Caco-2 (cell line): Measurements from ENCODE around the gene AP3S1. TPM values are rescaled to one million over a fixed set of nuclear protein-coding genes. Genes with fewer than 3 reads are reported as not detected.

Source experiments
- BruUV-seq: library from RNA; stranded (reverse); fragments of 400-500 nt; replicated peaks from 2 replicates; lab custom pipeline; 2021; lab: Mats Ljungman, UMichigan
- CTCF ChIA-PET: fragments of 300-600 bp; sonication (Branson Sonifier 250); formaldehyde crosslinking; loops from one replicate; lab custom pipeline; 2022; ENCODE audit warnings: antibody characterized with exemption; lab: Charles Lee
- POLR2A ChIA-PET: fragments of 300-600 bp; sonication (Branson Sonifier 250); formaldehyde crosslinking; loops from one replicate; lab custom pipeline; 2022; ENCODE audit warnings: antibody characterized with exemption; lab: Charles Lee
- DNase-seq, 2 experiments: peaks; one replicate each; pipeline versions ENCODE4 v3.0.0 to v3.0.0-alpha.2; 2020 to 2022
- H3K27me3 ChIP-seq: replicated peaks from 2 replicates; pipeline ENCODE4 v1.6.0; 2011; ENCODE audit warnings: low read length; ENCODE audit not compliant: control insufficient read depth, insufficient read depth
- H3K36me3 ChIP-seq: 2 replicates; pipeline ENCODE4 v1.5.1; 2011; ENCODE audit warnings: low read length; ENCODE audit not compliant: control insufficient read depth, insufficient read depth
- H3K4me1 ChIP-seq: fragments of 250-450 bp; sonication (Bioruptor Pico); 2 replicates; pipeline ENCODE4 v1.5.1; 2020; ENCODE audit warnings: mild to moderate bottlenecking
- H3K4me3 ChIP-seq: 2 replicates; pipeline ENCODE4 v1.5.1; 2011; ENCODE audit warnings: low read depth, mild to moderate bottlenecking, control low read depth, low read length
- H3K9me3 ChIP-seq: fragments of 250-450 bp; sonication (Bioruptor Pico); 2 replicates; pipeline ENCODE4 v1.5.1; 2020; ENCODE audit warnings: mild to moderate bottlenecking, moderate library complexity
- H3K27ac Mint-ChIP-seq: one replicate; pipeline ENCODE4 v1.8.0; 2022; ENCODE audit warnings: mixed read lengths; ENCODE audit not compliant: unreplicated experiment
- H3K27me3 Mint-ChIP-seq: one replicate; pipeline ENCODE4 v1.8.0; 2022; ENCODE audit warnings: mixed read lengths; ENCODE audit not compliant: insufficient read depth, unreplicated experiment
- H3K36me3 Mint-ChIP-seq: one replicate; pipeline ENCODE4 v1.8.0; 2022; ENCODE audit warnings: mild to moderate bottlenecking, mixed read lengths; ENCODE audit not compliant: insufficient read depth, unreplicated experiment
- H3K4me1 Mint-ChIP-seq: one replicate; pipeline ENCODE4 v1.8.0; 2022; ENCODE audit warnings: low read depth, mixed read lengths; ENCODE audit not compliant: unreplicated experiment
- H3K4me3 Mint-ChIP-seq: one replicate; pipeline ENCODE4 v1.8.0; 2022; ENCODE audit warnings: mild to moderate bottlenecking, moderate library complexity, mixed read lengths; ENCODE audit not compliant: unreplicated experiment
- H3K9me3 Mint-ChIP-seq: one replicate; pipeline ENCODE4 v1.8.0; 2022; ENCODE audit warnings: mixed read lengths; ENCODE audit not compliant: unreplicated experiment
- CTCF ChIP-seq, 2 experiments: fragments of 200-600 bp in 1 of 2; IDR thresholded peaks; 1 replicate in 1 of 2; 2 replicates in 1 of 2; pipeline versions ENCODE4 v1.5.1 to v1.8.0; 2011 to 2022; ENCODE audit warnings: antibody characterized with exemption in 1 of 2, control low read depth in 1 of 2, inconsistent platforms in 1 of 2, low read depth in 1 of 2, low read length in 1 of 2, mild to moderate bottlenecking in 1 of 2, moderate library complexity in 1 of 2; ENCODE audit not compliant: insufficient read depth in 1 of 2, severe bottlenecking in 1 of 2, unreplicated experiment in 1 of 2
- intact Hi-C: fragments of 100-400 bp; cut with micrococcal nuclease; formaldehyde crosslinking; loops from one replicate; pipeline ENCODE4 v1.10.0; 2022; ENCODE audit not compliant: unreplicated experiment
- total RNA-seq: library from RNA; stranded (reverse); gene quantifications from 2 replicates; pipeline ENCODE4 v1.2.3, GENCODE V29; 2022

Gene AP3S1
- total RNA-seq, 1 experiment from 2014 or later, result 104 TPM

GRCh38 chr5:115847290-115847689 lies 5.6 kb downstream of the AP3S1 start:
- ChIA-PET POLR2A (no interaction called here), CTCF (no interaction called here)
- peaks cover 34% of the 10 kb centered on the region for H3K4me1 Mint-ChIP-seq
- H3K36me3 ChIP-seq, result no peaks in the 10 kb centered on the region
- intact Hi-C loops, result no loop called here
- H3K27me3 ChIP-seq, result no peaks in the 10 kb centered on the region
- H3K4me1 ChIP-seq, result peaks cover 47% of the 10 kb centered on the region
- DNase-seq, result no peak
- H3K27me3 Mint-ChIP-seq, result no peaks in the 10 kb centered on the region
- BruUV-seq, result no TSS peak
- no peak for TF ChIP-seq CTCF (IDR thresholded peaks at IDR 0.05; ENCODE audit: insufficient read depth in 1 of 2, low read depth in 1 of 2, low read length in 1 of 2, severe bottlenecking in 1 of 2, unreplicated experiment in 1 of 2)
- H3K9me3 Mint-ChIP-seq, result no peaks in the 10 kb centered on the region
- H3K4me3 Mint-ChIP-seq, result no peak overlapping the region
- H3K9me3 ChIP-seq, result no peaks in the 10 kb centered on the region
- no peak overlapping the region for H3K27ac Mint-ChIP-seq
- no peaks in the 10 kb centered on the region for H3K36me3 Mint-ChIP-seq
- H3K4me3 ChIP-seq, result no peak overlapping the region

DNA sequence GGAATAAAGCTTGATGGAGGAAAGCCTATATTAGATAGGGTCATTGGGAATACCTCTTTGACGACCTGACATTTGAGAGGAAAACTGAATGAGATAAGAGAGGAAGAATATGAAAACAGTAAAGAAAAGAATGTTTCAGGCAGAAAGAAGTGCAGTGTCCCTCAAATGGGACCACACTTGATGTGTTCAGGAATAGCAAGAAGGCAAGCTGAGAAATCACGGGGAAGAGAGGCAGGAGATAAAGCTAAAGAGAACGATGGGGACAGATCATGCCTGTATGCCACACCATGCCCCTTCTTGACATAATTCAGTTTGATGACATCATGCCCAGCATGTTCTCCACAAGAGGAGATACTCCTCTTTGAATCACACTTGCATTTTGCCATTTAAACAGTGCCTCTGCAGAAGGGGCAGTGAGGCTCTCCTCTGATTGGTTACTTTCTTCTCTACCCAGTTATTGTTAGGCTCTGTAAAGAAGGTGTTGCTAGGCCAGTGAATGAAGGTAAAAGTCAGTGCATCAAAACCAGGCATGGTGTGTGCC lies 7.6 kb downstream of the AP3S1 start:
- DNase-seq, result no peak
- H3K36me3 Mint-ChIP-seq, result no peaks in the 10 kb centered on the region
- Histone ChIP-seq H3K4me3 (no peak overlapping the region), H3K9me3 (0 out of 2 replicates have a peak, but pooled peaks cover 7% of the 10 kb centered on the region), H3K27me3 (no peaks in the 10 kb centered on the region), H3K4me1 (peaks cover 35% of the 10 kb centered on the region), H3K36me3 (no peaks in the 10 kb centered on the region)
- H3K4me3 Mint-ChIP-seq, result no peak overlapping the region
- intact Hi-C loops, result no loop called here
- peaks cover 26% of the 10 kb centered on the region for H3K4me1 Mint-ChIP-seq
- BruUV-seq, result no TSS peak
- no peaks in the 10 kb centered on the region for H3K27me3 Mint-ChIP-seq
- H3K9me3 Mint-ChIP-seq, result peaks cover 11% of the 10 kb centered on the region
- peak overlapping the region; percentile 4 for H3K27ac Mint-ChIP-seq
- ChIA-PET POLR2A (no interaction called here), CTCF (no interaction called here)
- TF ChIP-seq CTCF (IDR thresholded peaks at IDR 0.05; ENCODE audit: insufficient read depth in 1 of 2, low read depth in 1 of 2, low read length in 1 of 2, severe bottlenecking in 1 of 2, unreplicated experiment in 1 of 2), result no peak

DNA sequence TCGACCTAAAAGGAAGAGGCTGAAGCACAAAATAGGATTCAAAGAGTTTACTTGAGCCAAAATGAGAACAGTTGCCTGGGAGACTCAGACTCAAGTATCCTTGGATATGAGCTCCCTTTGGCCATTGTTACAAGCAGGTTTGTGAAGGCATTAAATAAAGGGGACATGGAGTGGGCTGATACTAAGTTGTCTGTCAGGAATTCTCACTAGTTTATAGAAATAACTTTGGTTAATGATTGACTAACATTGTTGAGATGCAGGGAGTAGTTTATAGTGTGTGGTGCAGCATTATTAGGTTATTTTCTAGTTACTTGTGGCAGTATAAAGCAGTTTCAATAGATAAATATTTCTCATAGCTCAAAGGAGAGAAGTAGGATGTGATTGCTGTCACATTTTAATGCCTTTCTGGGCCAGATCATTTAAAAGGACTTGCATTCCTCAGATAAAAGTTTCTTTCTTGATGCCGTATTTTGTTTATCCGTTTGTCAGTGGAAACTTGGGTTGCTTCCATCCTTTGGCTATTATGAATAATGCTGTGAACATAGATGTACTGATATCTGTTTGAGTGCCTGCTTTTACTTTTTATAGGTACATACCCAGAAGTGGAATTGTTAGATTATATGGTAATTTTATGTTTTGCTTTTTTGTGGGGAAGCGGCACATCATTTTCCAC lies 9.1 kb downstream of the AP3S1 start:
- Histone ChIP-seq H3K27me3 (no peaks in the 10 kb centered on the region), H3K36me3 (no peaks in the 10 kb centered on the region), H3K9me3 (0 out of 2 replicates have a peak, but pooled peaks cover 7% of the 10 kb centered on the region), H3K4me3 (no peak overlapping the region), H3K4me1 (peaks cover 23% of the 10 kb centered on the region)
- BruUV-seq, result no TSS peak
- Mint-ChIP-seq H3K27ac (no peak overlapping the region), H3K4me1 (peaks cover 21% of the 10 kb centered on the region), H3K36me3 (no peaks in the 10 kb centered on the region), H3K4me3 (peak overlapping the region; percentile 15), H3K9me3 (peaks cover 11% of the 10 kb centered on the region), H3K27me3 (no peaks in the 10 kb centered on the region)
- intact Hi-C loops, result loop anchor here (1.0 kb wide), 1 partner anchor 9 kb away; no protein-coding TSS in a partner anchor
- ChIA-PET POLR2A (no interaction called here), CTCF (no interaction called here)
- no peak for TF ChIP-seq CTCF (IDR thresholded peaks at IDR 0.05; ENCODE audit: insufficient read depth in 1 of 2, low read depth in 1 of 2, low read length in 1 of 2, severe bottlenecking in 1 of 2, unreplicated experiment in 1 of 2)
- peak in 1 of 2 experiments; percentile 24 for DNase-seq
